DOHH2 (cell line): Measurements from ENCODE around the gene EAF1.

Source experiments
- H3F3A ChIP-seq: fragments of 200-600 bp; sonication (generic), shearing (Covaris generic); 2 replicates; pipeline ENCODE4 v1.6.0; 2016; ENCODE audit warnings: antibody characterized with exemption, mild to moderate bottlenecking; ENCODE audit not compliant: control insufficient read depth, insufficient read depth
- H3K27ac ChIP-seq: fragments of 200-600 bp; sonication (generic); 2 replicates; pipeline ENCODE4 v1.5.1; 2014; ENCODE audit warnings: low read depth, mild to moderate bottlenecking, low read length, moderate library complexity
- H3K27me3 ChIP-seq: fragments of 200-600 bp; sonication (generic); 2 replicates; pipeline ENCODE4 v1.6.1; 2014; ENCODE audit warnings: mild to moderate bottlenecking, low read length, mixed read lengths; ENCODE audit not compliant: control insufficient read depth
- H3K36me3 ChIP-seq: fragments of 200-600 bp; sonication (generic); 2 replicates; pipeline ENCODE4 v1.6.1; 2014; ENCODE audit warnings: mild to moderate bottlenecking, low read length, moderate library complexity, mixed read lengths; ENCODE audit not compliant: control insufficient read depth
- H3K4me1 ChIP-seq: fragments of 200-600 bp; sonication (generic); 2 replicates; pipeline ENCODE4 v1.6.1; 2014; ENCODE audit warnings: mild to moderate bottlenecking, low read length, mixed read lengths; ENCODE audit not compliant: control insufficient read depth
- H3K4me2 ChIP-seq: fragments of 200-600 bp; sonication (generic); 2 replicates; pipeline ENCODE4 v1.6.0; 2014; ENCODE audit warnings: mild to moderate bottlenecking, low read length, moderate library complexity
- H3K4me3 ChIP-seq: fragments of 200-600 bp; sonication (generic); 2 replicates; pipeline ENCODE4 v1.5.1; 2014; ENCODE audit warnings: mild to moderate bottlenecking, low read length, mixed read lengths
- H3K79me2 ChIP-seq: fragments of 200-600 bp; sonication (generic); 2 replicates; pipeline ENCODE4 v1.6.1; 2014; ENCODE audit warnings: mild to moderate bottlenecking, low read length, mixed read lengths; ENCODE audit not compliant: control insufficient read depth
- H3K9me2 ChIP-seq: fragments of 200-600 bp; sonication (generic); replicated peaks from 2 replicates; pipeline ENCODE4 v1.6.1; 2014; ENCODE audit warnings: mild to moderate bottlenecking, low read length, mixed read lengths; ENCODE audit not compliant: control insufficient read depth
- H3K9me3 ChIP-seq: fragments of 200-600 bp; sonication (generic); 2 replicates; pipeline ENCODE4 v1.6.1; 2014; ENCODE audit warnings: antibody characterized with exemption, low read length, mixed read lengths; ENCODE audit not compliant: control insufficient read depth, insufficient read depth
- H4K20me1 ChIP-seq: fragments of 200-600 bp; sonication (generic); 2 replicates; pipeline ENCODE4 v1.6.0; 2014; ENCODE audit warnings: low read depth, mild to moderate bottlenecking, antibody characterized with exemption, low read length, moderate library complexity; ENCODE audit not compliant: control insufficient read depth, insufficient read depth
- CTCF ChIP-seq: fragments of 200-600 bp; sonication (generic); IDR thresholded peaks from one replicate; pipeline ENCODE4 v1.5.1; 2014; ENCODE audit warnings: antibody characterized with exemption, mild to moderate bottlenecking, low read depth, low read length; ENCODE audit not compliant: poor library complexity, severe bottlenecking
- EZH2phosphoT487 ChIP-seq: fragments of 200-600 bp; sonication (generic); IDR thresholded peaks from 2 replicates; pipeline ENCODE4 v1.6.1; 2017; ENCODE audit warnings: borderline replicate concordance, mild to moderate bottlenecking, antibody characterized with exemption, low read length, moderate library complexity, mixed read lengths

Gene EAF1

GRCh38 chr3:15490158-15490557 lies 62.8 kb downstream of the EAF1 start:
- Histone ChIP-seq H3K79me2 (no peaks in the 10 kb centered on the region), H4K20me1 (no peaks in the 10 kb centered on the region), H3K4me1 (no peaks in the 10 kb centered on the region), H3K9me2 (no peaks in the 10 kb centered on the region), H3K4me2 (no peak overlapping the region), H3K36me3 (no peaks in the 10 kb centered on the region), H3K27ac (no peak overlapping the region), H3K27me3 (no peaks in the 10 kb centered on the region), H3F3A (no peaks in the 10 kb centered on the region), H3K4me3 (no peak overlapping the region), H3K9me3 (no peaks in the 10 kb centered on the region)
- no peak for TF ChIP-seq CTCF
- no peak for TF ChIP-seq EZH2phosphoT487

GRCh38 chr3:15491143-15491542 lies 63.7 kb downstream of the EAF1 start:
- TF ChIP-seq EZH2phosphoT487, result no peak
- no peak for TF ChIP-seq CTCF
- H3K4me2 ChIP-seq, result no peak overlapping the region
- no peaks in the 10 kb centered on the region for H4K20me1 ChIP-seq
- no peaks in the 10 kb centered on the region for H3K9me2 ChIP-seq
- H3K4me3 ChIP-seq, result no peak overlapping the region
- H3K9me3 ChIP-seq, result no peaks in the 10 kb centered on the region
- H3K4me1 ChIP-seq, result no peaks in the 10 kb centered on the region
- no peaks in the 10 kb centered on the region for H3K79me2 ChIP-seq
- H3F3A ChIP-seq, result no peaks in the 10 kb centered on the region
- no peak overlapping the region for H3K27ac ChIP-seq
- H3K27me3 ChIP-seq, result no peaks in the 10 kb centered on the region
- no peaks in the 10 kb centered on the region for H3K36me3 ChIP-seq
